HG02642 (cell line): ENCODE data around the gene SMIM28.
"Not testable (repeated sequence)": the region's sequence is repeated elsewhere in the genome, so short reads cannot be mapped to it uniquely, and the experiment has no call there.

Experiments used
- ATAC-seq: cut with Tn5 transposase; IDR thresholded peaks from one replicate; pipeline ENCODE4 v1.9.1; 2021; ENCODE audit warnings: mild to moderate bottlenecking; ENCODE audit not compliant: unreplicated experiment, poor library complexity

The SMIM28 gene

DNA sequence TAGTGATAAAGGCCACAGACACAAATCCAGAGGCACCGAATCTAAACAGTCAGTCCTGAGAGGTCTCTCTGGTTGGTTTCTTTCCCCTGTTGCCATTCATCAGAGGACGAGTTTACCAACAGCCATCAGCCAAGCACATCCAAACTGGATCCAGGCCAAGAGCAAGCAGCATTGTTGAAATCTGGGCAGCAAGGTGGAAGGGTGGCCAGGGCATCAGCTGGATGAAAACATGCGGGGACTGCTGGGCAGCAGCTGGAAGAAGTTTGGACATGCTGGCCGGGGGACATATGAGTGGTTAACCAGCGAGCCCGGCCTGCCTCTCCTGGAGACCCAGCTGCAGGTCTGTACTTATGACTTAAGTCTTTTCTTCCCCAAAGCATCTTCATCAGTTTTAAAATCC, at the start of gene SMIM28:
Gene SMIM28, plus strand, starts transcription at position 62 of the 400 bp plus-strand sequence. Its CDS starts 168 bp downstream, at position 230.
- no peak for ATAC-seq

DNA sequence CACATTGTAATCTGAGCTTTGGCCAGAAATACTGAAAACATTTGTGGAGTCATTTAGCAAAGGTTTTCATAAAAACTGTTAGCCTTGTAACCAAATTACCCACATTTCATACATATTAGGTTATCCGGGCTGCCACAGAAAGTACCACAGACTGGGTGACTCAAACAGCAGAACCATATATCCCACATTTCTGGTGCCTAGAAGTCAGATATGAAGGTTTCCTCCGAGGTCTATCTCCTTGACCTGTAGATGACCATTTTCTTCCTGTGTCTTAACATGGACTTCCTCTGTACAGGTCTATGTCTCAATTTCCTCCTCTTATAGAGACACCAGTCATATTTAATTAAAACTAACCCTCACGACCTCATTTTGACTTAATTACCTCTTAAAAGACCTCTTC, 49.5 kb upstream of the SMIM28 start:
- ATAC-seq = no peak

DNA sequence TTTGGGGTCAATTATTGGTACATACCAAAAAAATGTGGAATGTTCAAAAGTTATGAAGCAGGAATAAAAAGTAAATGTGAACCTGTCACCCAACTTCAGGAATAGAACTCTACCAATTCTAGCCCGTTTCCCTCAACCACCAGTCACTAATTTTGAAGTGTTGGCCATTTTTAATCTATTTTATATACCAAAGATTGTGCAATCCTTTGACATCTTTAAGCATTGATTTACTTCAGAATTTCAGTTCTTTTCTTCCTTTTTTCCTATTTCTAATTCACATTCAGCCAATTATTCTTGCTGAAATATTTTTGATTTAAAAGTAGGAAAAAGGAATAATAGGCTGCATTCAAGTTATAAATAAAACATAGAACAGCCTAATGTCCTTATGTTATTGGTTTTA, 46.9 kb upstream of the SMIM28 start:
- no peak for ATAC-seq

DNA sequence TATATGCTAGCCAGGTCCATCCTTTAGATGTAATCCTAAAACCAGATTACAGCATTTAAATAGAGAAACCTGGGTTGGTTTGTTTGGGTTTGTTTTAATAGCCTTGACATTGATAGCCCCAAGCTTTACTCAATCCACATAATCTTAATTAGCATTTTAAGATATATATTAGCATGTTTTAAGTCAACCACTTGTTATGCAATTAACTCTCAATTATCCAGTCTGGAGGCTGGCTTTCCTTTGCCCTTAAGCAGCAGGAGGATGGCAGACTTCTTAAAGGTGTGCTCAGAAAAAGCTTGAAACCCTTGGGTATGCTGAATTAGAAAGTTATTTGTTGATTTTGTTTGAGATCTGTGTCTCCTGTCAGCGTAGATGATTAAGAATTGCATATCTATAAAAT, 46.3 kb upstream of the SMIM28 start:
- ATAC-seq = no peak

DNA sequence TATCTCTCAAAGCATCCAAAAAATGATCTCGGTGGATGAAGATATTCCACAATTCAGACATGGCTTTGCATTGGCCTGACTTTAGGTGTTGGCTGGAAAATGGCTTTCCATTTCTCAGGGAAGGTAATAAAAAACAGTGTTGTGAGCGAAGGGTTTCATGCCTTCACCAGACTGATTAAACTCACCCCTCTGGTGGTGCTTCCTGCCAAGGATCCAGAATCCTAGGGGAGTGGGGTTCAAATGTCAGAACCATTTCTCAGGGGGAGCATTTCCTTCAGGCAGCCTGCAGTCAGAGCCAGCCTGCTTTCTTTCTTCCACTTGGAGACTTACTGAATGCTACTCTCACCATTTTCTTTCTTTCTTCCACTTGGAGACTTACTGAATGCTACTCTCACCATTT, 45.7 kb upstream of the SMIM28 start:
- no peak for ATAC-seq

DNA sequence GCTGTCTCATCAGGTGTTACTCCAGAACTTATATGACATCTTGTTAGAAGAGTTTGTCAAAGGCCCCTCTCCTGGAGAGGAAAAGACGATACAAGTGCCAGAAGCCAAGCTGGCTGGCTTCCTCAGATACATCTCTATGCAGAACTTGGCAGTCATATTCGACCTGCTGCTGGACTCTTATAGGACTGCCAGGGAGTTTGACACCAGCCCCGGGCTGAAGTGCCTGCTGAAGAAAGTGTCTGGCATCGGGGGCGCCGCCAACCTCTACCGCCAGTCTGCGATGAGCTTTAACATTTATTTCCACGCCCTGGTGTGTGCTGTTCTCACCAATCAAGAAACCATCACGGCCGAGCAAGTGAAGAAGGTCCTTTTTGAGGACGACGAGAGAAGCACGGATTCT, 43.7 kb upstream of the SMIM28 start:
- no peak for ATAC-seq

DNA sequence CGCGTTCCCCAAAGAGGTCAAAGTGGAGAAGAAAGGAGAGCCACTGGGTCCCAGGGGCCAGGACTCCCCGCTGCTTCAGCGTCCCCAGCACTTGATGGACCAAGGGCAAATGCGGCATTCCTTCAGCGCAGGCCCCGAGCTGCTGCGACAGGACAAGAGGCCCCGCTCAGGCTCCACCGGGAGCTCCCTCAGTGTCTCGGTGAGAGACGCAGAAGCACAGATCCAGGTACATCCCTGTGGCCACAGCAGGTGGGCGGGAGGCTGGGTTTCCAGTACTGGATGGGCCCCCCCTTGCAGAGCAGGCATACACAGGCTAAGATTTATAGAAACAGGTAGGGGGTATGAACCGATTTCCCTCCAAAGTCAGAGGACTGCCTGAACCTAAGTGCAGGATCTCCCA, 42.7 kb upstream of the SMIM28 start:
- no peak for ATAC-seq

DNA sequence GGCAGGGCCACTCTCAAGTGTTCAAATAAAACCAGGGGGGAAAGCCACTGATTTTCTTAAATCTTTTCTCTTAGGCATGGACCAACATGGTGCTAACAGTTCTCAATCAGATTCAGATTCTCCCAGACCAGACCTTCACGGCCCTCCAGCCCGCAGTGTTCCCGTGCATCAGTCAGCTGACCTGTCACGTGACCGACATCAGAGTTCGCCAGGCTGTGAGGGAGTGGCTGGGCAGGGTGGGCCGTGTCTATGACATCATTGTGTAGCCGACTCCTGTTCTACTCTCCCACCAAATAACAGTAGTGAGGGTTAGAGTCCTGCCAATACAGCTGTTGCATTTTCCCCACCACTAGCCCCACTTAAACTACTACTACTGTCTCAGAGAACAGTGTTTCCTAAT, 41.5 kb upstream of the SMIM28 start:
- ATAC-seq = no peak

DNA sequence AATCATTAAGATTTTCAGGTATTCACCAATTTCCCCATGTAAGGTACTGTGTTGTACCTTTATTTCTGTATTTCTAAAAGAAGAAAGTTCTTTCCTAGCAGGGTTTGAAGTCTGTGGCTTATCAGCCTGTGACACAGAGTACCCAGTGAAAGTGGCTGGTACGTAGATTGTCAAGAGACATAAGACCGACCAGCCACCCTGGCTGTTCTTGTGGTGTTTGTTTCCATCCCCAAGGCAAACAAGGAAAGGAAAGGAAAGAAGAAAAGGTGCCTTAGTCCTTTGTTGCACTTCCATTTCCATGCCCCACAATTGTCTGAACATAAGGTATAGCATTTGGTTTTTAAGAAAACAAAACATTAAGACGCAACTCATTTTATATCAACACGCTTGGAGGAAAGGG, 40.6 kb upstream of the SMIM28 start:
- ATAC-seq = no peak

DNA sequence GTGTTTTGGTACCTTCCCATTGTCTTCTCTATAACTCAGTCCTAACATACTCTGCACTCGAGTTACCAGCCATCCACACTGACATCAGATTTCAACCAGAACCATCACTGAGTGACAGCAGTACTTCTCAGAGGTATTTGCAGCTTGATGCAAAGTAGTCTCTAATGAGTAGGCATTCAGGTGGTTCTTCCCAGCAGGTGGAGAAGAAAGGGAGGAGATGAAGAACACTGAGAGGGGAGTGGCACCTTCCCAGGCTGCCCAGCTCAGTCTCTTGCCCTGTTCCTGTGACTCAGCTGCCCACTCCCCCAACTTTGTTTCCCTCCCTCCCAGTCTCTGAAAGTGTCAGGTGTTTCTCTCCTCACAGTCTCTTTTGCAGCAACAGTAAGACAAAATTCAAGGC, 38.7 kb upstream of the SMIM28 start:
- ATAC-seq = no peak

DNA sequence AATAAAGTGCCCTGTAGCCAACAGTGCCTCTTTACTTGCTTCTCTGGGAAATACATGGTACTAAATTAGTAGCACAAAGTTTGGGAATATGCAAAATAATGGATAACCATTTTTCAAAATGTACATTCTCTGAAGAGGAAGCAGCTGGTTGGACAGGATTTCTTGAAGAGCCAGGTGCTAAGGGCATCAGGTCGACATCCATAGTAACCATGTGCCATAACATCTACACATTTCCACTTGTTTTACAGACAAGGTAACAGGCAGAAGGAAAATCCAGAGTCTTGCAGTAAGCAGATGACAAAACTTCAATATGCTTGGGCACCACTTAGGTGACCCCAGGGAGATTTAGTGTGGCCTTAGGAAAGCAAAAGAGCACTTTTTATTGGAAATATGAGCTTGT, 36.5 kb upstream of the SMIM28 start:
- ATAC-seq = no peak

DNA sequence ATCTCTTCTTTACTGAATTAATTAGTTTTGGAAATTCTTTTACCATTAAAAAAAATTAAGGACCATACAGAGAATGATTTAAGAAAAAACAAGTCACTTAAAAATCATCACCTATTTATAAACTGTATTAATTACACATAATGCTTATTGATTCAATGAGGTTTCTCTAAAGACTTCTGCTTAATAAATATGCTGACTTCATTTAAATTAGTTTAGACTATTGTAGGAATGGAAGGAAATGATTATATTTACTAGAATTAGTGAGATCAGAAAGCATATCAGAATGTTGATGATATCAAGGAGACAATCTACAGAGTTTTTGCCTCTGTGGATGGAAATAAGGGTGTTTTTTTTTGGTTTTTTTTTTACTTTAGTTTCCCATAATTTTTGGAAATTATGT, 34.6 kb upstream of the SMIM28 start:
- ATAC-seq = no peak

DNA sequence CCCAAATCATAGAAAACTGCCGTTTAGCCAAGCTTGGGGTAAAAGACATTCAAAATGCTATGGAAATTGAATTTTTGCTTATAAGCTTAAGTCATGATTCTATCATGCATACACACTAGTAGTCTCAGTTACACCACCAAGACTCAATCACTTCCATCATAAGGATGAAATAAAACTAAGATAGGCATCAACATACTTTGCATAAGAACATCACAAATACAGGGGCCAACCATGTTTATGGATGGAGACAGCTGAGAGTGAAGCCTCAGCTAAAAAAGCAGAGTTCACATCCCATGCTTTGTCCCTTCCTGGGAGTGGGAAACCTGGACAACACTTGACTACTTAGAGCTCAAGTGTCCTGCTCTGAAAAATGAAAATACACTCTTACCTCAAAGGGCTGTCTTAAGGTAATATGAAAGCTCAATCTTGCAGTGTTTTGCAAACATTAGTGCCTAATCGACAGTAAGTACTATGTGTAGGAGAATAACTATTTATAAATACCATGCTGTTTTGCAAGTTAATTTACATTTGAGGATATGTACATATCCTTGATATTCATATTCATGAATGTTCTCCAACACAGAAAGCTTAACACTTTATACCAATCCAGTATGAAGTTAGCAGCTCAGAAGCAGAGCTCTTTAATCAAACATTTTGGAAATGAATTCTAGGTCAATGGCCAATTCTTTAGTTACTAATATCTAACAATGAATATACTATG, 32.0 kb upstream of the SMIM28 start:
- no peak for ATAC-seq

DNA sequence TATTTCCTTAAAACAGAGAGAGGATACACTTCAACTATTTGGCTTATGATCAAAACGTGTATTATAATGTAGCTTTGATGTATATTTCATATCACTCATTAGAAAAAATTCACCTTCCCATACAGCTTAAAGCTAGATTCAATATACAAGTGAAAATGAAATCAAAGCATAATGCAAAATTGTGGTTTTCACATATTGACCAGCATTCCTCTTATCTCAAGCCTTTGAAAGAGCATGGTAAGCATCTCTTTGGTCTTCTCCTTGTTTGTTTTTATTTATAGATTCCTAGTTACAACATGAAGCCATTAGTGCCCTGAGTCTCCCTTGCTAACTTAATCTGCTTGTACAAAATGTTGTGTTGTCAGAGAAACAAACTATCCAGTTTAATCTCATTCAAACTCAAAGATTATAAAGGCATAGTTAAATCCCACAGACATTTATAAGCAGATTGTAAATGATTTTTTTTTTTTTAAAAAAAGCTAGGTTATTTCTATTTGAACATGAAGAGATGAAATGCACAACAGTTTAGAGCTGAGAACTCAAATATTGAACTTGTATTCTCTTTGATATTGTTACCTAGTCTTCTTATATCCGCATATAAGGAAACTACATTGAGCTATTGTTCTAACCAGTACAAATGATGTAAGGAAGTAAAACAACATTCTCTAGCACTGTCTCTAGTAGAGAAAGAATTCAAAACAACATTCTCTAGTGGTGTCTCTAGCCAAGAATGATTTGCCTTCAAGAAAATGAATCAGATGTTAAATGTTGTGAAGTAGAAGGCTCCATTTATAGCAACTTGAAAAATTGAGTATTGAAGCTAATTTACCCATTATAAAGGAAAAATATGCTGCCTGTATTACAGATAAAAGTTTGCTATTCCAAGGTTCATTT, 31.2 kb upstream of the SMIM28 start:
- no peak for ATAC-seq

DNA sequence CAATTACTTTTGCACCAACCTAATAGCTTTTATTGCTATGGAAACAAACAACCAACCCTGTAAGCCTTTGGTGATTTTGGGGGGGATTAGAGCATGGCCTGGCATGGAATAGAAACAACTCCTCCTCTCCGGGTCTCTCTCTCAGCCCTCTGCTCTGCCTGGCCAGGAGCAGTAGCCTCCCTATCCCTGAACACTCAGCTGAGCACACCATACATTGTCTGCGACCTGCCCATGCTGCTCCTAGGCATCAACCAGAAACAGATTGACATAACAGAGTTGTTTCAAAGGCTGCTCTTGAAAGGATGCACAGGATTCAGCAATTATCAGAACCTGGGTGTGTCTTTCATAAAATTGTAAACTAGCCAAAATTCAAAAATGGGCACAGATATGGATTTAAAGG, 29.8 kb upstream of the SMIM28 start:
- ATAC-seq = no peak

DNA sequence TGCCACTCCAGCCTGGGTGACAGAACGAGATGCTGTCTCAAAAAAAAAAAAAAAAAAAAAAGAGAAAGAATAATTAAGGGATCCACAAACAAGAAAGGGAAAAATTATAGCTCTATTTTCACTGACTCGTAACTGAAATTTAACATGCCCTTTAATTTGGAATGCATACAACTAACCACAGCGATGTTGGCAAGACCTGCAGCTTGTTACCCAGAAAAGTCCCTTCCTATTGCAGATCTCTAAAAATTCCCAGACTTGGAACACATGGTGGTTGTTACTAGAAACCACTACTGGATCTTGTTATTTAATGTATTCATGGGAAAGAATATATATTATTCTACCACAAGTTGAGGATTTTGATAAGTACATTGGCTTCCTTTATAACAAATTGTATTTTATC, 27.8 kb upstream of the SMIM28 start:
- no peak for ATAC-seq

DNA sequence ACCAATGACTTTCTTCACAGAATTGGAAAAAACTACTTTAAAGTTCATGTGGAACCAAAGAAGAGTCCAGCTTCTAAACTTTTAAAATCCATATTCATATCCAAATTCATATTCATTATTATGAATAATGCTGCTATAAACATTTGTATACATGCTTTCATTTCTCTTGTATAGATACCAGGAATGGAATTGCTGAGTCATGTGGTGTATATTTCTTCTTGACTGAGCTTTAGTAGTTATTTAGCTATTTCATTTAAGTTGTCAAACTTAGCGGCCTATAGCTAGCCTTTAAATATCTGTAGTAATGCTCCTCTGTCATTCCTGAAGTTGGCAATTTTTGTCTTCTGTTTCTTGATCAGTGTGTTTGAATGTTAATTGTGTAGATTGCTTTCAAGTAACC, 19.8 kb upstream of the SMIM28 start:
- no peak for ATAC-seq

DNA sequence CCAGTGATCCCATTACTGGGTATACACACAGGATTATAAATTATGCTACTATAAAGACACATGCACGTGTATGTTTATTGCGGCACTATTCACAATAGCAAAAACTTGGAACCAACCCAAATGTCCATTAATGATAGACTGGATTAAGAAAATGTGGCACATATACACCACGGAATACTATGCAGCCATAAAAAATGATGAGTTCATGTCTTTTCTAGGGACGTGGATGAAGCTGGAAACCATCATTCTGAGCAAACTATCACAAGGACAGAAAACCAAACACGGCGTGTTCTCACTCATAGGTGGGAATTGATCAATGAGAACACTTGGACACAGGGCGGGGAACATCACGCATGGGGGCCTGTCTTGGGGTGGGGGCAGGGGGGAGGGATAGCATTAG, 9.0 kb upstream of the SMIM28 start:
- not testable (repeated sequence) for ATAC-seq

DNA sequence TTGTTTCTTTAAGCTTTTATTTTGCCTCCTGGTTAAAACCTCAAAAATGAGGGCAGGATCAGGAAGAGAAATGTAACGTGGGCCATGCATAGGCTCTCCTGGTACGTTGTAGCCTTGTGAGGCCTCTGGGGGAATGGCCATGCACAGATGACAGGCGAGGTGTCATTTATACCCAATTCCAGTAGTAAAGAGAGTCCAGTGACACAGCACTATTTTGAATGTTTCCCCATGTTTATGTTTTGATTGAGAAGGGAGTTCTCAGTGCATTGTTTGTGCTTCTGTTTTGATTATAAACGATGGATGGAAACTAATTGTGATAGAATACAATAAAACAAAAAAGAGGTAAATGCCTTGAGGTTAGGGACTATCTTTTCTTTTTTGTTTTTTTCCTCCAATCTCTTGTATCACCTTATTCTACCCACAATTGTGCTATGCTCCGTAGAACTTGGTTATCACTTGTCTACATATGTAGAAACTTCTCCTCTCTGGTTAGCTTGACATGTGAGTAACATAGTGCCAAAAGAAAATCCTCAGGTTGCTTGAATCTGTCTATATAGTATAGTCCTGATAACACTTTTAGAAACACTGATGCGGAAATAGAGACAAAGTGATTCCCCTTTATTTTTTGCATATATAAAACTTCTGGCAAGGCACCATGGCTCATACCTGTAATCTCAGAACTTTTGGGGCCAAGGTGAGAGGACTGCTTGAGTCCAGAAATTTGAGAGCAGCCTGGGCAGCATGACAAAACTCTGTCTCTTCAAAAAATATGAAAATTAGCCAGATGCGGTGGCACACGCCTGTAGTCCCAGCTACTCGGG, 6.9 kb upstream of the SMIM28 start:
- no peak for ATAC-seq

DNA sequence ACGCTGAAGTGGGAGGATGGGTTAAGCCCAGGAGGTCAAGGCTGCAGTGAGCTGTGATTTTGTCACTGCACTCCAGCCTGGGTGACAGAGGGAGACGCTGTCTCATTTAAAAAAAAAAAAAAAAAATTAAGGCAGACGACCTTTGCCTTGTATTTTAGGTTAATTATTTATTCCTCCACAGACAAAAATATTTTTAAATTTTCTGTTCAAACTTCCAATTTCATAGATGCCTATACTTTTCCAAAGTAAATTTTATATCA, 6.3 kb upstream of the SMIM28 start:
- ATAC-seq = no peak

DNA sequence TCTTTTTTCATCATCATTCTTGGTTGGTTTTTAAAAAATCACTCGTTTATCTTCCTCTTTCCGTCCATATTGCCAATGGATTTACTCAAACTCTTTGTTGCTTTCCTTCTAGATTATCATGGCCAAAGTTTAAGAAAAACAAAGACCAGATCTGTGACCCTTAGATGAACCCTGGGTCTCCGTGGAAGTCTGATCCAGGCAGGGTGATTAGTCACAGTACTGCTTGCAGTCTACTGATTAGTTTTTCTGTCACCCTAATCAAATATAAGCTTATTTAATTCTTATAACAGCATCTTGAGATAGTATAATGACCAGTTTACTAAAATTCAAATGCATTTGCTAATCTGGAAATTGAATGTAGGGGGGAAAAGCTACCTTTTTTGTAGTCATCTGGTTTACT, 6.0 kb upstream of the SMIM28 start:
- no peak for ATAC-seq
